Colonic mucosa (tissue), 4 donors: ENCODE measurements around the gene ZNF689. TPM values are rescaled to one million over a fixed set of nuclear protein-coding genes. Genes with fewer than 3 reads are reported as not detected.

ENCODE experiments used
- DNase-seq: peaks from one replicate; pipeline ENCODE4 v3.0.0-alpha.2; 2020
- H3K27ac ChIP-seq: fragments of 200-600 bp; one replicate; pipeline ENCODE4 v1.8.0; 2021
- H3K27me3 ChIP-seq: fragments of 200-600 bp; one replicate; pipeline ENCODE4 v1.8.0; 2021
- H3K36me3 ChIP-seq: fragments of 200-600 bp; one replicate; pipeline ENCODE4 v1.8.0; 2021
- H3K4me1 ChIP-seq: fragments of 200-600 bp; one replicate; pipeline ENCODE4 v1.8.0; 2021; ENCODE audit warnings: mild to moderate bottlenecking
- H3K4me3 ChIP-seq: fragments of 200-600 bp; one replicate; pipeline ENCODE4 v1.8.0; 2021
- H3K9ac ChIP-seq, 2 donors: one replicate each; pipeline ENCODE4 v1.7.0; 2013; ENCODE audit warnings: control low read depth in 2 of 2, low read depth in 2 of 2, low read length in 2 of 2
- H3K9me3 ChIP-seq: fragments of 200-600 bp; one replicate; pipeline ENCODE4 v1.8.0; 2021
- intact Hi-C: fragments of 100-400 bp; cut with DNase I; formaldehyde crosslinking; loops from one replicate; pipeline ENCODE4 v1.14.1; 2022
- total RNA-seq, 2 donors: library from RNA; stranded (reverse); fragmentation: NEBNext Ultra II Directional in 1 of 2; extraction: Animal tissue kit (Norgen Biotek cat#: 25700) in 1 of 2; gene quantifications; one replicate each; pipeline ENCODE4 v1.2.1, GENCODE V29; 2021
- TF ChIP-seq, protein P1 (sequence below): fragments of 200-600 bp; IDR thresholded peaks from one replicate; pipeline ENCODE4 v1.8.0; 2022; ENCODE audit warnings: antibody characterized with exemption, mild to moderate bottlenecking
- donor health status: healthy.
- donor health status: DM: no; HTN: no; CAD: no.
- donor health status: DM: no; HTN: no; CAD: no.

The ZNF689 gene
- total RNA-seq, 2 donors from 2014 or later, result 6.8 to 7.0 TPM

DNA sequence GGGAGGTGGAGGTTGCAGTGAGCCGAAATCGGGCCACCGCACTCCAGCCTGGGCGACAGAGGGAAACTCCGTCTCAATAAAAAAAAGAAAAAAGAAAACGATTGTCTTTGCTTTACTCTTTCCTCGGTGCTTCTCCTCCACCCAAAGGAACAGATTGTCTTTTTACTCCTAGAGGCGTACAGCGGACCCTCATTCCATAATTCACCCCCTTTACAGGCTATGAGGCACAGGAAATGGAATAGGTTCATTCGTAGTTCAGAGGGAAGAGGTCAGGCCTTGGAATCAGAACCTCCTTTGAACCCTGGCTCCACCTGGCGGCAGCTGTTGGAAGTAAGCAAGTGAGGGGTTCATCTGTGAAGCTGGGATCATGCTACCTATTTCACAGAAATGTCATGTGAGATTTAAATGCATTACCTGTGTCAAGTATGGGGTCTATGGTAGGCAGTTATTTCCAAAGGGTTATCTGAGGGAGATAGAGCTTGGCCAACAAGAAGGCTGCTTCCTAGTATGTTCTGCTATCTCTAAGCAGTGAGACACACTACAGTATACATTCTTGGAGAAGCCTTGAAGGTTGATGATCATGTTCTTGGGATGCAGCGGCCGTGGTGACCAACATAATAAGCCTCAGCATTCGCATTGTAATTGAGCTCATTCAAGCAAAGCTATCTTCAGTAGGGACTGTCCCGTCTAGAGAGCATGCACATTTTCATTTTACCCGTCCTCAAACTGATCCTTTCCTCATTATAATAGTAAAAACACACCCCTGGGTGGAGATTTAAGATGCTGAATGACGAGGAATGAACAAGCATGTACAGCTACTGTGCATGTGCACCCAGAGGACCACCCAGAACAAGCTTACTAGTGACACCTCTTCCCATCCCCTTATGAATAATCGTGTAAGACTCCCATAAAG, 18.7 kb upstream of the ZNF689 start:
- no peaks in the 10 kb centered on the region for H3K9me3 ChIP-seq
- H3K27ac ChIP-seq, result no peak overlapping the region
- TF ChIP-seq, protein P1, sequence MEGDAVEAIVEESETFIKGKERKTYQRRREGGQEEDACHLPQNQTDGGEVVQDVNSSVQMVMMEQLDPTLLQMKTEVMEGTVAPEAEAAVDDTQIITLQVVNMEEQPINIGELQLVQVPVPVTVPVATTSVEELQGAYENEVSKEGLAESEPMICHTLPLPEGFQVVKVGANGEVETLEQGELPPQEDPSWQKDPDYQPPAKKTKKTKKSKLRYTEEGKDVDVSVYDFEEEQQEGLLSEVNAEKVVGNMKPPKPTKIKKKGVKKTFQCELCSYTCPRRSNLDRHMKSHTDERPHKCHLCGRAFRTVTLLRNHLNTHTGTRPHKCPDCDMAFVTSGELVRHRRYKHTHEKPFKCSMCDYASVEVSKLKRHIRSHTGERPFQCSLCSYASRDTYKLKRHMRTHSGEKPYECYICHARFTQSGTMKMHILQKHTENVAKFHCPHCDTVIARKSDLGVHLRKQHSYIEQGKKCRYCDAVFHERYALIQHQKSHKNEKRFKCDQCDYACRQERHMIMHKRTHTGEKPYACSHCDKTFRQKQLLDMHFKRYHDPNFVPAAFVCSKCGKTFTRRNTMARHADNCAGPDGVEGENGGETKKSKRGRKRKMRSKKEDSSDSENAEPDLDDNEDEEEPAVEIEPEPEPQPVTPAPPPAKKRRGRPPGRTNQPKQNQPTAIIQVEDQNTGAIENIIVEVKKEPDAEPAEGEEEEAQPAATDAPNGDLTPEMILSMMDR, result peak; percentile 87
- H3K4me1 ChIP-seq, result no peaks in the 10 kb centered on the region
- no peak overlapping the region for H3K9ac ChIP-seq
- H3K27me3 ChIP-seq, result no peaks in the 10 kb centered on the region
- peak; percentile 97 for DNase-seq
- intact Hi-C loops, result loop anchor here (10.0 kb wide), 1 partner anchor 194 kb away; the partner anchor contains the start of gene DCTPP1
- no peaks in the 10 kb centered on the region for H3K36me3 ChIP-seq
- H3K4me3 ChIP-seq, result no peak overlapping the region

DNA sequence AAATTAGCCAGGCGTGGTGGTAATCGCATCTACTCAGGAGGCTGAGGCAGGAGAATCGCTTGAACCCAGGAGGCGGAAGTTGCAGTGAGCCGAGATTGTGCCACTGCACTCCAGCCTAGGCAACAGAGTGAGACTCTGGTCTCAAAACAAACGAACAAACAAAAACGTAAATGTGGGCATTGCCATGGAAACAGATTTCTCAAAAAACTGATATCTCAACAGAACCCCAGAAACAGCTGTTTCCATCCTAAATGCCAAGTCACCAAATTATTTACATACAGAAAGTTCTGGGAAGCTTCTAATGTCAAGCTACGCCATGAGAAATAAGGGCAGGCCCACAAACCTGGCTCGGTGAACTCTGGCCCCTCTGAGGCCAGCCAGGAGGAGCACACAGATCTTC, 16.0 kb upstream of the ZNF689 start:
- intact Hi-C loops, result loop anchor here (10.0 kb wide), 1 partner anchor 191 kb away; the partner anchor contains the start of gene DCTPP1
- H3K9me3 ChIP-seq, result no peaks in the 10 kb centered on the region
- no peaks in the 10 kb centered on the region for H3K27me3 ChIP-seq
- H3K36me3 ChIP-seq, result no peaks in the 10 kb centered on the region
- no peak overlapping the region for H3K4me3 ChIP-seq
- TF ChIP-seq, protein P1, result no peak
- no peaks in the 10 kb centered on the region for H3K4me1 ChIP-seq
- DNase-seq, result no peak
- H3K9ac ChIP-seq, result no peak overlapping the region
- H3K27ac ChIP-seq, result no peak overlapping the region

DNA sequence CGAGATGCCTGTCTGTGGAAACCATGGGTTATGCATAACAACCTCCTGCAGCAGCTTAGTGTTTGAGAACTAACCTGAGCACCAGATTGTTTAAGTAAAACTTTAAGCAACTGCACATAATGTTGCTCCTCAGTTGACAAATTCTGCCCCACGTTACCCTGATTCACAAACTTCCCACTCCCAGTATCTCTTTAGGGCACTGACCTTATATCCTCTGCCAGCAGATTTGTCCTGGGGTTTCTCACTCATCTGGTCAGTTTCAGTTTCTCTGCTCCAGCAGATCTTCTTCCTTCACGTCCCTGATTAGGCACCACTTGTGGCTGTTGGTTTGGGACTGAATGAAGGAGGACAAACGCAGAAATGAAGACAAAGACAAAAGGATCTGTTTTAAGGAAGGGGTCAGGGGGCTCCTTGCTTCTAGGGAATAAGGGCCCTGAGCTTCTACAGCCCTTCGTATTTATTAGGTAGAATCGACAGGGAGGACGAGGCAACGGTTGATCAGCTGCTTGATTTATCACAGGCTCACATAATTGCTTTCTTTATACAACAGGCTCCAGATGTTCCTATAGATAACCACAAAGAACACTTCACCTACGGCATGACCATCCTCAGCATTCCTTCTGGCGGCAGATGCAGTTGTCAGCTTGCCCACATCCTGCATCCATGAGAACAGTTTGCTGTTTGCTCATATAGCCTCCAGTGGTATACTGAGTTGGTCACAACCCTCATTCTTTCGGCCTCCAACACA, 13.5 kb upstream of the ZNF689 start:
- TF ChIP-seq, protein P1, result no peak

DNA sequence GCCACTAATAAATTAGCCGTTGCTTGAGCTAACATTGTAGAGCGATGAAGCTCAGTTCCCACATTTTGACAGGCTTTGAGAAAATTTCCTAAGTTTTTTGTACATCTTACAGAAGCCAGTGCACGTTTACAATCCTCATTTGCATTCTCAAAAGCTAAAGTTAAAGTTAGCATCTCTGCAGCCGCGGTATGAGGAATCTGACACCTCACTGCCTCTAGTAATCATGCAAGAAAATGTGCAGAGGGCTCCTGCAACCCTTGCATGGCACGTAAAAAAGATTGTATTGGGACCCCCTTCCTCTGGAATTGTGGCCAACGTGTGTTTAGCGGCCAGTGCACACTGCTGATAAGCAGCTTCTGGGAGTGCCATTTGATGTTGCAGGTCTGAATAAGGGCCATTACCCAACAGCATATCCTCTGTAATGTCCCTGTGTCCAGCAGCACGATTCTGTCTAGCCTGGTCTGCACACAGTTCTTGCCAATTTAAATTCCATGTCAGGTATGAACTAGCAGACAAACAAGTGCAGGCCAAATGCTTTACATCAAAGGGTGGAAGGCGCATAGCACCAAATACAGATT, 12.4 kb upstream of the ZNF689 start:
- no peaks in the 10 kb centered on the region for H3K4me1 ChIP-seq
- intact Hi-C loops, result loop anchor here (10.0 kb wide), 1 partner anchor 188 kb away; the partner anchor contains the start of gene DCTPP1
- no peaks in the 10 kb centered on the region for H3K9me3 ChIP-seq
- peaks cover 4% of the 10 kb centered on the region for H3K27me3 ChIP-seq
- H3K27ac ChIP-seq, result no peak overlapping the region
- TF ChIP-seq, protein P1, result no peak
- no peak overlapping the region for H3K4me3 ChIP-seq
- H3K36me3 ChIP-seq, result no peaks in the 10 kb centered on the region
- H3K9ac ChIP-seq, result no peak overlapping the region
- DNase-seq, result no peak

More for the DNA sequence above, 13.5 kb upstream of the ZNF689 start:
- Histone ChIP-seq H3K36me3 (no peaks in the 10 kb centered on the region), H3K4me1 (no peaks in the 10 kb centered on the region), H3K4me3 (no peak overlapping the region), H3K9me3 (no peaks in the 10 kb centered on the region), H3K27me3 (no peaks in the 10 kb centered on the region), H3K9ac (no peak overlapping the region), H3K27ac (no peak overlapping the region)
- intact Hi-C loops, result loop anchor here (10.0 kb wide), 1 partner anchor 189 kb away; the partner anchor contains the start of gene DCTPP1
- DNase-seq, result no peak

DNA sequence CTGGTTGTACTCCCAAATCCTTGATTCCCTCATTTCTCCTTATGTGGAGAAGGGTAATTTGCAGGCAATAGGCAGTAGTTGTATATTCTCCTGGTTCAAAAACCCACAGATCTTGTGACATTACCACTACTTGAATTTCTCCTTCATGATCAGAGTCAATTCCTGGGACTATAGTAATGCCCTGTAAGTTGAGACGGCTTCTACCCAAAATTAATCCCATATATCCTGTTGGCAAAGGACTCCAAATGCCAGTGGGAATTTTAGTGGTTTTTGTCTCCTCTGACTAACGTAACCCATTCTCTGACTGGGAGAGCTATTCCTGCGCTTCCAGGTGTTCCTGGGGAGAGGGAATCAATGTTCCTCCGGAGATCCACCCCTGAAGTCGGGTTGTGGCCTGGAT, 11.6 kb upstream of the ZNF689 start:
- Histone ChIP-seq H3K27ac (no peak overlapping the region), H3K27me3 (peaks cover 4% of the 10 kb centered on the region), H3K36me3 (no peaks in the 10 kb centered on the region), H3K4me3 (no peak overlapping the region), H3K4me1 (no peaks in the 10 kb centered on the region), H3K9me3 (no peaks in the 10 kb centered on the region), H3K9ac (no peak overlapping the region)
- TF ChIP-seq, protein P1, result no peak
- intact Hi-C loops, result loop anchor here (10.0 kb wide), 1 partner anchor 187 kb away; the partner anchor contains the start of gene DCTPP1
- DNase-seq, result no peak
